ENCODE measurements around the gene PRRT2.

PRRT2 gene

DNA sequence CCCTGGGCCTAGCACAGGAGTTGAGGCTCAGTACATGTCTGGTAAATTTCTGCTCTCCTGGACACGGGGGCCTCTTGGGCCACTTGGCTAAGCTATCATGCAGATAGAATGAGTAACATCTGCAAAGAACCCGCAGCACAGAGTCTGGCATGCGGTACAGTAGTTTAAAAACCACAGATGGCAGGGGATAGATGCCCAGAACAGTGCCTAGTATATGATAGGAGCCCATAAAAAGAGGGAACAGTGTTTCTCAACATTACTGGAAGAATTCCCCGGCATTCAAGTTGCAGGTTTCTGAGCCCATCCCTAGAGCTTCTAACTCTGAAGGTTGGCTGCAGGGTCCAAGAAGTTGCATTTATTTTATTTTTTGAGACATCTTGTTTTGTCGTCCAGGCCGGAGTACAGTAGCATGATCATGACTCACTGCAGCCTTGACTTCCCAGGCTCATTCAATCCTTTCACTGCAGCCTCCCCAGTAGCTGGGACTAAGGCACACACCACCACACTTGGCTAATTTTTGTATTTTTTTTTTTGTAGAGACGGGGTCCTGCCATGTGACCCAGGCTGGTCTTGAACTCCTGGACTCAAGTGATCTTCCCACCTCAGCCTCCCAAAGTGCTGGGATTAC lies 45.3 kb downstream of the PRRT2 start:
- H3K4me2 ChIP-seq (ENCODE audit: low read depth, low read length, poor library complexity, severe bottlenecking): no peak overlapping the region
- TF ChIP-seq CTCF (conservative IDR thresholded peaks at IDR 0.05; ENCODE audit: low read length): no peak
- no peak for TF ChIP-seq EZH2phosphoT487 (IDR thresholded peaks at IDR 0.05; ENCODE audit: borderline replicate concordance)
- no peaks in the 10 kb centered on the region for H3K9me3 ChIP-seq (ENCODE audit: insufficient read depth, low read depth, low read length)
- H3K9ac ChIP-seq (ENCODE audit: low read depth, low read length, poor library complexity, severe bottlenecking): no peak overlapping the region
- no peaks in the 10 kb centered on the region for H3K27me3 ChIP-seq (ENCODE audit: insufficient read depth, low read length, poor library complexity, severe bottlenecking)
- H3K36me3 ChIP-seq (ENCODE audit: insufficient read depth, low read length): no peaks in the 10 kb centered on the region; the same call in 1 of the 2 replicates
- H3K9me2 ChIP-seq (replicated peaks; ENCODE audit: low read depth, low read length): no peaks in the 10 kb centered on the region
- H3F3A ChIP-seq (ENCODE audit: low read depth): no peaks in the 10 kb centered on the region
- no peak overlapping the region for H3K4me3 ChIP-seq (ENCODE audit: low read length, poor library complexity, severe bottlenecking)
- peaks cover 17% of the 10 kb centered on the region for H3K79me2 ChIP-seq (ENCODE audit: insufficient read depth, low read length)
- H4K20me1 ChIP-seq (ENCODE audit: insufficient read depth, low read length, poor library complexity, severe bottlenecking): peaks cover 4% of the 10 kb centered on the region
- no peak overlapping the region for H2AFZ ChIP-seq (ENCODE audit: low read length)
- peaks cover 12% of the 10 kb centered on the region for H3K4me1 ChIP-seq (ENCODE audit: insufficient read depth, low read length, poor library complexity, severe bottlenecking)

DNA sequence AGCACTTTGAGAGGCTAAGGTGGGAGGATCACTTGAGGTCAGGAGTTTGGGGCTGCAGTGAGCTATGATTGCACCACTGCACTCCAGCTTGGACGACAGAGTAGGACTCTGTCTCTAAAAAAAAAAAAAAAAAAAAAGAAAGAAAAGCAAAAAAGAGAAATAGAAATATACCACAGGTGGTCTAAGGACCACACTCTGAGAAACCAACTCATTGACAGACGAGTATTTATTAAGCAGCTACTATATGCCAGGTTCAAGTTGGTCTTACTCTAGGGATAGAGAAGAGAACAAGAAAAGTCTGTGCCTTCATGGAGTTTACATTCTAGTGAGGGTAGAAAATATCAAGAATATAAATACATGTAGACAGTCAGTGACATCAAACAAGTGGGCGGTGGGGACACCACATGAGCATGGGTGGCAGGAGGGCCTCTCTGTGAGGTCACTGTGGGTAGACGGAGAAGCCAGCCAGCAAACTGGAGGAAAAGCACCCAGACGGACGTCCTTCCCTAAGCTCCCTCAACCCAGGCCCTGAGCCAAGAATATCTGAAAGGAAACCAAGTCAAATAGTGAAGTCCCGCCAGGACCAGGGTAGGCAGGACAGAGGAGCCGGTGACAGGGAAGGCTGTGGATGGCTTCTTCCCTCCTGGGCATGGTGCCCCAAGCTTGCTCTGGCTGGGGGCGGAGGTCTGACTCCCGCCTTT lies 46.3 kb downstream of the PRRT2 start:
- H3K9me2 ChIP-seq (replicated peaks; ENCODE audit: low read depth, low read length): no peaks in the 10 kb centered on the region
- H3K79me2 ChIP-seq (ENCODE audit: insufficient read depth, low read length): peaks cover 23% of the 10 kb centered on the region
- H3K4me3 ChIP-seq (ENCODE audit: low read length, poor library complexity, severe bottlenecking): no peak overlapping the region
- peaks cover 13% of the 10 kb centered on the region for H3K4me1 ChIP-seq (ENCODE audit: insufficient read depth, low read length, poor library complexity, severe bottlenecking)
- H3K4me2 ChIP-seq (ENCODE audit: low read depth, low read length, poor library complexity, severe bottlenecking): no peak overlapping the region
- H3K27me3 ChIP-seq (ENCODE audit: insufficient read depth, low read length, poor library complexity, severe bottlenecking): no peaks in the 10 kb centered on the region
- H2AFZ ChIP-seq (ENCODE audit: low read length): no peak overlapping the region
- H4K20me1 ChIP-seq (ENCODE audit: insufficient read depth, low read length, poor library complexity, severe bottlenecking): peaks cover 6% of the 10 kb centered on the region
- no peak overlapping the region for H3K9ac ChIP-seq (ENCODE audit: low read depth, low read length, poor library complexity, severe bottlenecking)
- no peaks in the 10 kb centered on the region for H3K9me3 ChIP-seq (ENCODE audit: insufficient read depth, low read depth, low read length)
- TF ChIP-seq EZH2phosphoT487 (IDR thresholded peaks at IDR 0.05; ENCODE audit: borderline replicate concordance) (no peak), CTCF (conservative IDR thresholded peaks at IDR 0.05; ENCODE audit: low read length) (no peak)
- no peaks in the 10 kb centered on the region for H3F3A ChIP-seq (ENCODE audit: low read depth)
- H3K36me3 ChIP-seq (ENCODE audit: insufficient read depth, low read length): no peaks in the 10 kb centered on the region; the same call in 1 of the 2 replicates

DNA sequence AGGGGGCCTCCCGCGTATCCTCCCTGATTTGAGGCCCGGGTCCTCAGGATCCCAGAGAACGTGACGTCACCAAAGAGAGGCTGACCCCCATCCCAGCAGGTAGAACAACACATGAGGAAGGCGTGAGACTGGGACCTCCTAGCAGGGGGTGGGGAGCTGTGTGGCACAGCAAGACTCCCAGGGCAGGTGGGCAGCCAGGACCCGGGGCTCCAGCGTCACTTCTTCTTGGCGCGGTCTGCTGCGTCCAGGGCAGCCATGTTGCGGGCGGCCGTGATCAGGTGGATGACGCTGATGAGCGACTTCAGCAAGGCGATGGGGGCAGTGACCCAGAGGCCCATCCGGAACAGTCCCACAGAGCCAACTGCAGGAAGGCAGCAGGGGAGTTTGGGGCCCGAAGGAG lies 47.0 kb downstream of the PRRT2 start:
- no peaks in the 10 kb centered on the region for H3K9me3 ChIP-seq (ENCODE audit: insufficient read depth, low read depth, low read length)
- H3K36me3 ChIP-seq (ENCODE audit: insufficient read depth, low read length): no peaks in the 10 kb centered on the region; the same call in 1 of the 2 replicates
- no peaks in the 10 kb centered on the region for H3K27me3 ChIP-seq (ENCODE audit: insufficient read depth, low read length, poor library complexity, severe bottlenecking)
- no peak overlapping the region for H2AFZ ChIP-seq (ENCODE audit: low read length)
- peaks cover 6% of the 10 kb centered on the region for H4K20me1 ChIP-seq (ENCODE audit: insufficient read depth, low read length, poor library complexity, severe bottlenecking)
- peaks cover 13% of the 10 kb centered on the region for H3K4me1 ChIP-seq (ENCODE audit: insufficient read depth, low read length, poor library complexity, severe bottlenecking)
- no peaks in the 10 kb centered on the region for H3K9me2 ChIP-seq (replicated peaks; ENCODE audit: low read depth, low read length)
- H3K4me3 ChIP-seq (ENCODE audit: low read length, poor library complexity, severe bottlenecking): no peak overlapping the region
- peaks cover 23% of the 10 kb centered on the region for H3K79me2 ChIP-seq (ENCODE audit: insufficient read depth, low read length)
- no peak overlapping the region for H3K9ac ChIP-seq (ENCODE audit: low read depth, low read length, poor library complexity, severe bottlenecking)
- H3F3A ChIP-seq (ENCODE audit: low read depth): no peaks in the 10 kb centered on the region
- no peak for TF ChIP-seq CTCF (conservative IDR thresholded peaks at IDR 0.05; ENCODE audit: low read length)
- TF ChIP-seq EZH2phosphoT487 (IDR thresholded peaks at IDR 0.05; ENCODE audit: borderline replicate concordance): no peak
- H3K4me2 ChIP-seq (ENCODE audit: low read depth, low read length, poor library complexity, severe bottlenecking): no peak overlapping the region
